GOT3 (cell line): ENCODE measurements around the gene CEP85L.

Experiments
- DNase-seq: peaks from one replicate; lab custom pipeline; 2025; ENCODE audit warnings: mixed read lengths; lab: John Stamatoyannopoulos, UW

The CEP85L gene

DNA sequence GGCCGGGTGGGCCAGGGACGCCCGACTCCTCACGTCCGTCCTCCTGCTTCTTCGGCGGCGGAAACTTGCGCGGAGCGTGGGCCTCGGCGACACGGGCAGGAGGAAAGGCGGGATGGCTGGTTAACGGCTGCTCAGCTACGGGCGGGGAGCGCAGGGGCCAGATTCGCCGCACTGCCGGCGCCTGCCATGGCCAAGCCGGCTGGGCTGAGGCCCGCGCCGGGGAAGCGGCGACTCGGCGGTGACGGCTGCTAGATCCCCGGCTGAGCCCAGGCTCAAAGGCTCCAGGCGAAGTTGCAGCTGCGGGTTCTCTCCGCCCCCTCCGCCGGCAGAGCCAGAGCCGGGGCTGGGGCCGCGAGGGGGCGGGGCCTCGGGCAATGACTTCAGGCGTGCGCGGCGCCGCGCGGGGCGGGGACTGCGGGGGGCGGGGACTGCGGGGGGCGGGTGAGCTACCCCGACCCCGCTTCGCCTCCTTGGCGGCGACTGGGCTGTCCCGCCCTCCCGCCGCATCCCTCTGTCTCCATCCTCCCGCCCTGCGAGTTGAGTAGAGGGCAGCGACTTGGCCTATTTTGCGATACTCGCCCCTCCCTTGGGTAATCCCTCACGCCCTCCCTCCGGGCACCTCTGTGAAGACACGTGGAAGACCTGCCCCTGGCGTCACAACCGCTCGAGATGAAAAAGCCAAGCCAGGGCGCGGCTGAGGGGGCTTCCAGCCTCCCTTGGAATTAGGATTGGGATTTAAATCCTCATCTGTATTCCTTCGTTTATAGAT, at the start of gene CEP85L:
TSS of gene CEP85L (minus strand) at position 310 of the 769 bp plus-strand sequence. CDS start 322 bp downstream, outside the sequence.
- DNase-seq = peak; percentile 69

DNA sequence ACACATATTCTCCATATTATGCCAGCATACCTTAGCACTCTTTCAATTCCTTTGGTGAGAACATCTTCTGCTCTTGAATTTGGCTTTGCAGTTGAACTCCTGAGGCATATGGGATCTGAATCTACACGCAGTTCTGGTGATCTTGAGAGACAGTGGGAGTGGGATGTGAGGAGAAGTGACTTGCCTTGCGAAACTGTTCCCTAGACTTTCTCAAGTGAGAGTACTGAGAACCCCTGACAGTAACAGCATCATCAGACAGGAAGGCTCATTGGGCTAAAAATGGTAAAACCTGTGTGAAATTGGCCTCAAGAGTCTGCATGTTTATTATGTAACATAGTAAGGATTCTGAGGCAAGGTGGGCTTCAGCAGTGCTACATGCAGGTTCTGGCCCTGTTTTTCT, 49.1 kb upstream of the CEP85L start:
- no peak for DNase-seq

DNA sequence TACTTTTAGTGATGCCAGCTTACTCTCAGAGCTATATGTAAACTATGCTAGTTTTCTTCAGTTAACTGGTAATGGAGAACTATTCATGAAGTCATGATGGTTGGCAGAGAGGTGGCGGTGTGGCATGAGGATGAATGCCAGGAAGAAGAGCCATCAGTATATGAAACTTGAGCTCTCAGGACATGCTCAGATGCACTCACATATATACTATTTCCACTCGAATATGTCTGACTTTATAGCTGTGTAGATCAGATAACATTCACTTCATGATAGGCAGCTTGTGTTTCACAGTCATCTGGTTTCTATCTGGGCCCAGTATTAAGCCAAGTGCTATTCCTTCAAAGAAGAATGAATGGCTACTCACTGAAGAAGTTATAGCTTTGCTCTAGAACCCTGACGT, 46.2 kb upstream of the CEP85L start:
- DNase-seq = no peak

DNA sequence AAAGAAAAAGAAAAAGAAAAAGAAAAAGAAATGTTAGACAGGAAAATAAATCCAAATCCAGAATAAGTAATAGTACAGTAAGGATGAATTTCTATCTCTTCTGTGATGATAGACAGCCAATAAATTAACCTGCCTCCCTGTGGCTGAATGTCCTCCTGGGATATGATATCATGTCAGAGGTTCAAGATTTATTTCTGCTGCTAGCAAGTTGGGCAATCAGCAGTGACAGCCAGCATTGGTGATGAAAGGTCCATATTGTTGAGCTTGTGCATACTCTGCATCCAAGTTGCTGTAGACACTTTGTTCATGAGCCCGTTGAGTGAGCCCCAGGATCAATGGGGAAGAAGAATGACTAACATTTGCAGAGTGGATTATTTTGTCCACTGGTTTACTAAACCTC, 44.9 kb upstream of the CEP85L start:
- DNase-seq = no peak

DNA sequence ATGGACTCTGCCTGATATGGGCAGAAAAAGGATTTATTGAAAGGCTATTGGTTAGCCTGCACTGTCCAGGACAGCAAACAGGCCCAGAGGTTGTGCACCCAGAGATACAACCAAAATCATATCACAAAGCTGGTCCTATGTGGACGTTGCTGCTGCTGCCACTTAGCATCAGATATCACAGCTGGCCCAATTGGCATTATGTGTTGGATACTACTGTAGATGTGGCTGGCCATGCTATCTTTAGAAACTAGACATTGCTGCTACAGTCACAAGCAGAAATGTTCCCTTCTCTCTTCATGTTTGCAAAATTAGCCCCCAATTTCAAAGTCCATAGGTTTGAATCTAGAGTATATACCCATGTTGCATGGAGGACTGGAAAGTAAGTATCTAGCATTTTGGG, 42.2 kb upstream of the CEP85L start:
- no peak for DNase-seq

DNA sequence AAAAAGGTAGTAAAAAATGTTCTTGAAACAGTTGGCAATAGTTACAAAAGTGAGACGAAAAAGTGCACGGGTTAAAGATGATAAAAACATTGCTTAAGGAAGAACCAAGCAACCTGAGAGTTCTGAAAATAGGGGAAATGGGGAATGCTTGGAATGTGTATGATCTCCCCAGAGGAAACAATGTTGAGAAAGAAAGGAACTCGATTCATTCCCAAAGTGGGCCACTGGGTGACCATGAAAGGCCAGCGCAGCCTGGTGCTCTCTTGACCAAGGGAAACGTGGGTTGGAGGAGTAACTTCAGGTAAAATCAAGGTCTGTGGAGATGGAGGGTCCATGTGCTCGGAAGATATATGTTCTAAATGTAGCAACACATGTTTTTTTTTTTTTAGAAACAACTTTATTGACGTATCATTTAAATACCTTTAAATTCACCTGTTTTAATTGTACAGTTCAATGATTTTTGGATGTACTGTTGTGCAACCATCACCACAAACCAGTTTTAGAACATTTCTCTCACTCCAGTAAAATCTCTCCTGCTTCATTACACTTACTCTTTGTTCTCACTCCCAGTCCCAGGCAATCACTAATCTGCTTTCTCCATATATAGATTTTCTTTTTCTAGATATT, 34.5 kb upstream of the CEP85L start:
- DNase-seq = no peak

DNA sequence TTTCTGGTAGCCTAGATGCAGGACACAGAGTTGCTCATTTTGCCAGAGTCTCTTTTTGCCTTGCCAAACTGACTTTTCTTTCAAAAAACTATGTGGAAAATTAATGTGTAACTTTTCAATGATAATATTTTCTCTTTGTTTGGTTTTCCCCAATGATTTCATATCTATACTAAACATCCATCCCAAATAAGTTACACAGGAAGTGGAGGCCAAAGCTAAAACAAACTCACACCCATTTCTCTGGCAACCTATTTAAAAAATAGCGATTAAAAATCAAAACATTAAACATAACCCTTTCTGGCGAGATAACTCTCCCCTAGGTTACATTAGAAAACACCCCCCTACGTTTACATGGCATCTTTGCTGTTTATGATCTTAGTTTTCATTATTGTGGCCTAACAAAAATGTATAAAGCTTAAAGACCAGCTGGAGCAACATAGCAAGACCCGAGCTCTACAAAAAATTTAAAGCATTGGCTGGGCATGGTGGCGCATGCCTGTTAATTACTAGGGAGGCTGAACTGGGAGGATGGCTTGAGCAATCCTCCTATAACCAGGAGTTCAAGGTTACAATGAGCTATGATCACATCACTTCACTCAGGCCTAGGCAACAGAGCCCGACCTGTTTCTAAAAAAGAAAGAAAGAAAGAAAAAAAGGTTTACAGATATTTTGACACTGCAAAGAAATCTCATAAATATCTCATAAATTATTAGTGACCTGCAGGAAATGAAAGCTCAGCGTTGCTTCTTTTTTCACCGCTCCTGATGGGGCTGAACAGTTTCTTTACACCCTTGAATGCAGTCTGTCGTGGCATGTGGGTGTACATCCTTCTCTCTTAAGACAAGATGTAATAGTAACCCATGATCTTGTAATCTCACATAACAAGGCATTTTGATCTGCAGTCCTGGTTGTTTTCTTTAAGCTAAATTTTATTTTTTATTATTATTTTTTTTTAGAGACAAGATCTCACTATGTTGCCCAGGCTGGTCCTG, 32.8 kb upstream of the CEP85L start:
- no peak for DNase-seq

DNA sequence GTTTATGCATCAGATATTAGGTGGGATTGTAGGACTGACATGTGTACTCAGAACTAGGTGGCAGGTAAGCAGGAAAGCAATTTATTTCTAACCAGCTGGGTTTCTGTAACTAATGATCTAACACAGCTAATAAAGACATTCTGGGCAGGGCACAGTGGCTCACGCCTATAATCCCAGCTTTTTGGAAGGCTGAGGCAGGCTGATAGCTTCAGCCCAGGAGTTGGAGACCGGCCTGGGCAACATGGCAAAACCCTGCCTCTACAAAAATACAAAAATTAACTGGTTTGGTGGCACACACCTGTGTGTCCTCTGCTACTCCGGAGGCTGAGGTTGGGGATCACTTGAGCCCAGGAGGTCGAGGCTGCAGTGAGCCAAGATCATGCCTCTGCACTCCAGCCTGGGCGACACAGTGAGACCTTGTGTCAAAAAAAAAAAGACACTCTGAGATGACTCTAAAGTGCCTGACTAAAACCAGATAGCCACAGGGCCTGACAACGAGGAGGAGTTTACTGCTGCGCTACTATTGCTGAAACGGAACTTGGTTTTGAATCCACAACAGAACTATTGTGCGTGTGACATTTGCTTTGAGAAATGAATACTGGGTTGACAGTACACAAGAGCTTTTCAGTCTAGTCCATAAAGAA, 29.2 kb upstream of the CEP85L start:
- no peak for DNase-seq

DNA sequence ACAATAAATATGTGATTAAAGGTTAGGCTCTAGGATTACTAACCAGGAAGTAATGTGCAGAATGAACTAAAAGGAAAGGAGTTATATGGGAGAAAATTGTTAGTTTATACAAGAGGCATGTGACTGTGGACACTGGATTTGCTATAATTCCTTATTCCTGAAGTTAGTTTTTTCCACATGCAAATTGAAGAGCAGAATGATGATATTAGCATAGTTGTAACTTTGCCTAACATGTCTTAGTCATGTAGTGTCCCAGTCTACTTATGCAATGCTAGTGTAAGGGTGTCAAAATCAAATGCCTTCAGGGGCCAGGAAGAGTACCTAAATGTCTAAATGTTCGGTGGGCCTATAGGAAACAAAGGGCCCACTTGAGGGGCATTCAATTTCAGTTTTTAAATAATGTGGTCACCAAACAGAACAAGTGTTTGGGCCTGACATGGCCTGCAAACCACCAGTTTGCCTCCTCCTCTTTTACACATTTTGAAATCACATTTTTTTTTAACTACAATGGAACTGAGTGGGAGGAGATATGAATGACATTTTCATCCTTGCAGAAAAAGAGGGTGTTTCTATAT, 28.0 kb upstream of the CEP85L start:
- DNase-seq = no peak

DNA sequence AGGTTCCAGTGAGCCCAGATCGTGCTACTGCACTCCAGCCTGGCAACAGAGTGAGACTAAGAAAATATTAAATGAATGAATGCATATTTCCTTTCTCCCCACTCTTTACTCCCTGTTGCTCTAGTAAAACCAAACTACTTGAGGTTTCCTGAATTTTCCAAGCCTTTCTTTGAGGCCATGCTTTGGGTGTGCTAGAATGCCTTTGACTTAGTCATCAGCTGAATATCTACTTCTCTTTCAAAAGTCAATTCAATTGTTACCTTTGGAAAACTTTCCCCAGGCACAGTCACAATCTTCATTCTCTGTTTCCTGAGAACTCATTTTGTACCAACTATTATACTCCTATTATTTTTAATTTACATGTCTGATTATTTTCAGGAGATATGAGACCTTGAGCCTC, 27.5 kb upstream of the CEP85L start:
- no peak for DNase-seq

DNA sequence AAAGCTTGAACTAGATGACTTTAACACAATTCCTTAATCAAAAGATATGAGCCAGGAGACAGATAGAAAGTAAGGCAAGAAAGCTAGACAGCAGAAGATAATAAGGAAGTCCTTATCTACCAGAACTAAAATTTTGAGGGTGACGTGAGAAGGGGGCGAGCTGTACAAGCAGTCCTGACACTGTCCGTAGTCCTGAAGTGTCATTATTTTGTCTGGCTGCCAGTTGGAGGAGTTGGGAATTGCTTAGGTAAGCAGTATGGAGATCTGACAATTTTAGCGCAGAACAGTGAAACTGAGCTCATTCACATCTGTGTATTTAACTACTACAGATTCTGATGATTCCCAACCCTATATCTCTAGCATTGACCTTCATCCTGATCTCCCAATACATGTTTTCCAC, 25.8 kb upstream of the CEP85L start:
- no peak for DNase-seq

DNA sequence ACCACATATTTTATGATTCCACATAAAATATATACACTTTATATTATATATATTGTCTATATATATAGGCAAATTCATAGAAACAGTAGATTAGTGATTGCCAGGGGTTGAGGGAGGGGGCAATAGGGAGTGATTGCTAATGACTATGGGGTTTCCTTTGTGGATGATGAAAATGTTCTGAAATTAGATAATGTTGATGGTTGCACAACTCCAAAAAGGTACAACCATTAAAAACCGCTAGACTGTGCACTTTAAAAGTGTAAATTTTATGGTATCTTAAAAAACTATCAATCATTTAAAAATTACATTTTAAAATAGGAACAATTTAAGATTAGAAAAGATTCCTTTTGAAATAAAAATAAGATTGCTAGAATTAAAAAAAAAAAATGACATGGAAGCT, 23.8 kb upstream of the CEP85L start:
- no peak for DNase-seq

DNA sequence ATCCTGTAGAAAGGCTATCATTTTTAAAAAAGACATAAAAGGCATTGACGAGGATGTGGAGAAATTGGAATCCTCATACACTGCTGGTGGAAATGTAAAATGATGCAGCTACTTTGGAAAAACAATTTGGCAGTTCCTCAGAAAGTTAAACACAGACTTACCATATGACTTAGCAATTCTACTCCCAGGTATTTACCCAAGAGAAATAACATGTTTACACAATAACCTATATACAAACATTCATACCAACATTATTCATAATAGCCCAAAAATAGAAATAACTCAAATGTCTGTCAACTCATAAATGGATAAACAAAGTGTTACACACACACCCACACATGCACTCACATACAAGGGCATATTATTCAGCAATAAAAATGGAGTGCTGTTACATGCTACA, 23.4 kb upstream of the CEP85L start:
- DNase-seq = no peak

DNA sequence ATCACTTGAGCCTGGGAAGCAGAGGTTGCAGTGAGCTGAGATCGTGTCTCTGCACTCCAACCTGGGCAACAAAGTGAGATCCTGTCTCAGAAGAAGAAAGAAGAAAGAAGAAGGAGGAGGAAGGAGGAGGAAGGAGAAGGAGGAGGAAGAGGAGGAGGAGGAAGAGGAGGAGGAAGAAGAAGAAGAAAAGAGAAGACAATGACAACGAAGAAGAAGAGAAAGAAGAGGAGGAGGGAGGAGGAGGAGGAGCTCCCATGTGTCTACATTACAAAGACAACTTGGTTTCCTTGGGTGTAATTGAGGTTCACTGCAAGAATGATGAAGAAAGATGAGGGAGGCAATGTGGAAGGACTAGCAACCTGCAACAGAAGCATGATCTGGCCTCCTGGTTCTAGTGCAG, 21.3 kb upstream of the CEP85L start:
- no peak for DNase-seq

DNA sequence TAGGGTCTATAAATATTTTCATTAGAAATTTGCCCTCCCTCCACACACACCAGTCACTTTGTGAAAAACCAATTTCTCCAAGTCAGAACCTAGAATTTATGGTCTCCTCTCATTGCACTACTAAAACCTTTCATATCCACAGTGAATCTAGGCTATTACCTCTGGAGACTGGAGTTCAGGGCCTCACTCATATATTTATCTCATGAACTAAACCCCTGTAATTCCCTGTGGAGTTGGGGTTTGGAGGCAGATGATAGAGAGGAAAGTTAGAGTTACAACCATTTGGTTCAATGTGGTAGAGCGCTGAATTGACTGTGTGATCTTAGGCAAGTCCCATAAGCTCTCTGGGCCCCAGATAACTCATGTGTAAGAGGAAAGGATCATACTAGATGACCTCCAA, 18.2 kb upstream of the CEP85L start:
- no peak for DNase-seq

DNA sequence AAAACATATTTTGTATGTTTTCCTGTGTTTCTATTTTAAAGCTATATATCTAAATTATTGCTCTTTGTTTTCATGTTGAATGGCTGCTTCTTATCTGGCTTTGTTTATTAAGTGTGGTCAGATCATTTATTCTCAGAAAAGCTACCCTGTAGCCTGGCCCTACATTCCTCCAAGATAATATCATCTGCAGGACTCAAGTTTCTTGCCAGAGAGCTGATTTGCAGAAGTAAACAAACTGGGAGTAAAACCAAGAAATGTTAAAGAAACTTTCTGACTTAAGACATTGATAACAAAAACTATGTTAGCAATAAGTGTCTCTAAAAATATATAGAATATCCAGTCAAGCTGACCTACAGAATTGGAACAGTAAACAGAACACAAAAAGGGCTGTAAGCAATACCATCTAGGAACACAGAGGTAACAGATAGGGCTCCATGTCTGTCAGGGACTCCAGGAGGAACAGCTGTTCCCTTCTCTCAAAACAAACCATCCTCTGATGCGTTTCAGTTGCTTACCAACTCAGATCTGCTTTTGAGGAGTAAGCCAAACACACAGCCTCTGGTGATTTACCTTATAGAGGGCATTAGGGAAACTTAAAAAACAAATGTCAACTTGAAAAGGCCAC, 17.5 kb upstream of the CEP85L start:
- no peak for DNase-seq

DNA sequence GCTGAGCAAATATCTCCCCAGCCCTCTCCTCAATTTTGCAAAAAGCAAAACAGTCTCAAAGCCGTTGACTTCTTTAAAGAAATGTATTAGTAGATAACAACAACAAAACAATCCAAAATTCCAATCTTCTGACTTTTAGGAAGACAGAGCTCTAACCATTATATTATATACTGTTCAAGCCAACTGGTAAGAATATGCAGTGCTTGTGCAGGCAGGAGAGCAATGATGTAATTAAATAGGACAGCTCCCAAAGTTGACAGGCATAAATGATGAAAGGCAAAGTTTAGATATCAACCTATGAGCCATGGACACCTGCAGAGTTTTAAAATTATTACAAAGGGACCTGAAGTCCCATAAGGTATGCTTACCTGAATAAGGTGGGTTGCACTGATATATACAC, 16.6 kb upstream of the CEP85L start:
- no peak for DNase-seq

DNA sequence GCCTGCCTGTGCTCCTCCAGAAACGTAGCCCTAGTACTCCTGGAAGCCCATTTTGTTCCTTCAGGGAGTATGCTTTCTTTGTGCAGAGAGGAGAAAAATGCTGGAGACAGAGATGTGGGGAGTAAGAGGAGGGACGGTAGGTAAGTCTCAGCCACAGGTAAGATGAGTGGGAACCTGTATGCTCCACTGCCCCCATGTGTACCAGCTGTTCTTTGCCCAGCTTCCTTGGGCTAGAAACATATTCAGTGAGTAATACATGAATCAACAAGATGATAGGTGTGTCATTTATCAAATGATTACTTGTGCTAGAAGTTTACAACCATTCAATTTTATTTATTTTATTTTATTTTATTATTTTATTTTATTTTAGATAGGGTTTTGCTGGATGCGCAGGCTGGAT, 13.6 kb upstream of the CEP85L start:
- DNase-seq = no peak

DNA sequence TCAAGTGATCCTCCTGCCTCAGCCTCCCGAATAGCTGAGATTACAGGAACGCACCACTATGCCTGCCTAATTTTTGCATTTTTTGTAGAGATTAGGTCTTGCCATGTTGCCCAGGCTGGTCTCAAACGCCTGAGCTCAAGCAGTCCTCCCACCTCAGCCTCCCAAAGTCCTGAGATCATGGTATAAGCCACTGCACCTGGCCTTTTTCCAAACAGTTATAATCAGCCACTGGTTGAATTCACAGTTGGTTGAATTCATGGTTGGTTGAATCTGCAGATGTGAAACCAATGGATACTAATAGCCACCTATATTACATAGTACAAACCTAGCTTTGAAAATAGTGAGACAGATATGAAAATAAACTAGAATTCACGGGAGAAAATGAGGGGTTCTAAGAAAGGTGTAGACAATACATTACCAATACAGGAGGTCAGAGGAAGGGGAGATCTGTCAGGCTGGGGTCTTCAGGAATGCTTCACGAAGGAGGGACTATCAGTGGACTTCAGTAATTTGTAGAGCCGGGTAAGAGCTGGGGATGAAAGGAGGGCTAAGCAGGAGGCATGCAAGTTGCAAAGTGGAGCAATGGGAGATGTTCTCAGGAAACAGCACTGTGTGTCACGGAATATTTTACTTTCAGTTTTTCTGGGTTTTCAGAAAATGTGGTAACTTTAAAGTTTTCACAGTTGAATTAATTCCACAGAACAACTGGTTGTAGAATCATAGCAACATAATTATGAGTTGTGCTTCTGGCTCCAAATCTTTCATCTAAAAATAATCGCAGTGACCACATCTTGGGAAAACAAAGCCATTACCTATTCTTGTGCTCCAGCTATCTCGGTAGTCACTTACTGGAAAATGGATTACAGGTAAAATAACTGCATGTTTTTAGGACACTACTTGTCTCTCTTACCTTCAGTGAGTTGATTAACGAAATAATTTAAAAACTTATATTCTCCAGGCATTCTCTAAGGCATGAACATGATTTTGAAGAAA, 12.9 kb upstream of the CEP85L start:
- no peak for DNase-seq

DNA sequence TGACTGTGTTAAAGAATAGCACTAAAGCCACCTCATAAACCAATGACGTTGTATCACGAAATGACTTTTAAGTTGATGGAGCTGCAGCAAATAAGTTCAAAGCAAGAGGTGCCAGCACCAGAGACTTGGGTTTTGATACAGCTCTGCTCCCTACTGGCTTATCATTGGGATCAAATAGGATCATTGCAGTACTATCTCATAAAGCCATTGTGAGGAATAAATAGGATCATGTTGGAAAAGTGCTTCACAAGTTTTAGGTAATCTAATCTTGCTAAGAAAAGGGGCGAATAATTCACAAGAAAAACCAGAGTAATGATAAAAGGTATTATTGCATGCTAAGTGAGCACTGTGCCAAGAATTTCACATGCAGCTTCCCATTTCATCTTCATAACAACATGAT, 10.4 kb upstream of the CEP85L start:
- DNase-seq = no peak
